K562 (cell line): Measurements from ENCODE around the gene SLC25A42. TPM values are rescaled to one million over a fixed set of nuclear protein-coding genes. Genes with fewer than 3 reads are reported as not detected.
A peak's percentile ranks its signal among the peaks of the same experiment; 100 is the strongest.

Experiments
- ADNP ChIP-seq: fragments of 200-800 bp; sonication (Bioruptor generic); IDR thresholded peaks from 2 replicates; pipeline ENCODE4 v1.6.1; 2016; ENCODE audit warnings: missing genetic modification characterization, missing compliant biosample characterization
- CCNT2 ChIP-seq: IDR thresholded peaks from 2 replicates; pipeline ENCODE4 v1.6.1; 2011; ENCODE audit warnings: borderline replicate concordance, low read depth, mild to moderate bottlenecking, moderate library complexity, mixed read lengths, low read length; ENCODE audit not compliant: insufficient read length; ENCODE audit errors: extremely low read depth
- CREB3L1 ChIP-seq: fragments of 450-650 bp; IDR thresholded peaks from 2 replicates; pipeline ENCODE4 v1.6.1; 2014; ENCODE audit warnings: low read depth, mild to moderate bottlenecking, moderate library complexity, borderline replicate concordance
- EGR1 ChIP-seq: fragments of 450-650 bp; conservative IDR thresholded peaks from 2 replicates; pipeline ENCODE4 v1.6.1; 2017; ENCODE audit warnings: mild to moderate bottlenecking
- GABPB2 ChIP-seq: fragments of 250-450 bp; sonication (Bioruptor Pico); conservative IDR thresholded peaks from 2 replicates; pipeline ENCODE4 v1.5.1; 2021; ENCODE audit warnings: mild to moderate bottlenecking
- KDM5B ChIP-seq: fragments of 200-600 bp; sonication (generic); IDR thresholded peaks from 2 replicates; pipeline ENCODE4 v1.6.1; 2012; ENCODE audit warnings: low read depth, mild to moderate bottlenecking, moderate library complexity, low read length, control low read depth, inconsistent platforms; ENCODE audit not compliant: insufficient replicate concordance
- KLF1 ChIP-seq: fragments of 450-650 bp; IDR thresholded peaks from 2 replicates; pipeline ENCODE4 v1.6.1; 2016; ENCODE audit warnings: missing genetic modification characterization, missing compliant biosample characterization
- NRF1 ChIP-seq, 2 experiments: fragments of 450-650 bp; IDR thresholded peaks in 1 of 2; conservative IDR thresholded peaks in 1 of 2; 2 replicates each; pipeline ENCODE4 v1.6.1; 2014; ENCODE audit warnings: mild to moderate bottlenecking in 2 of 2
- PKNOX1 ChIP-seq: fragments of 450-650 bp; IDR thresholded peaks from 2 replicates; pipeline ENCODE4 v1.6.1; 2016
- SRSF3 ChIP-seq: fragments of 200-400 bp; formaldehyde crosslinking; IDR thresholded peaks from 2 replicates; pipeline ENCODE4 v1.6.1; 2016; ENCODE audit warnings: mild to moderate bottlenecking, low read length, moderate library complexity; ENCODE audit not compliant: insufficient read depth
- STAG1 ChIP-seq: sonication (generic); formaldehyde crosslinking; IDR thresholded peaks from 2 replicates; pipeline ENCODE4 v1.5.0; 2020; ENCODE audit warnings: missing genetic modification reagents, borderline replicate concordance
- TEAD1 ChIP-seq, 2 experiments: fragments of 450-650 bp in 1 of 2; sonication (generic) in 1 of 2; formaldehyde crosslinking; IDR thresholded peaks; 2 replicates each; pipeline versions ENCODE4 v1.4.0 to v1.8.0; 2020 to 2022; ENCODE audit warnings: mild to moderate bottlenecking in 2 of 2, missing genetic modification reagents in 1 of 2
- ZMIZ1 ChIP-seq, 2 experiments: fragments of 150-350 bp in 1 of 2; IDR thresholded peaks; 2 replicates each; pipeline ENCODE4 v1.6.1; 2012 to 2016; ENCODE audit warnings: low read depth in 2 of 2, low read length in 2 of 2, mild to moderate bottlenecking in 1 of 2, moderate library complexity in 1 of 2
- ZNF592 ChIP-seq: fragments of 450-650 bp; IDR thresholded peaks from 2 replicates; pipeline ENCODE4 v1.6.1; 2017; ENCODE audit warnings: antibody characterized with exemption, mild to moderate bottlenecking
- polyA plus RNA-seq, 8 experiments: library from polyadenylated mRNA; depleted of rRNA in 4 of 8; stranded (reverse) in 5 of 8; unstranded in 3 of 8; fragments of >200 nt; fragmentation: Nextera tagmentation in 2 of 8; fragmentation: Illumina TruSeq in 1 of 8; extraction: Ambion mirVana in 2 of 8; extraction: Trizol in 1 of 8; gene quantifications; 2 replicates each; pipeline versions ENCODE4 v1.2.1 to v1.2.3, GENCODE V29; 2011 to 2014; ENCODE audit warnings: inconsistent platforms in 1 of 8, missing spikeins in 1 of 8
- total RNA-seq, 7 experiments: library from RNA; depleted of rRNA in 6 of 7; stranded (reverse); fragments of >200 nt in 6 of 7; fragmentation: Illumina TruSeq in 2 of 7; extraction: Trizol in 2 of 7; gene quantifications; 2 replicates each; pipeline versions ENCODE4 v1.2.1 to v1.2.3, GENCODE V29; 2011 to 2021; ENCODE audit warnings: low replicate concordance in 1 of 7

Gene SLC25A42
- total and polyA plus RNA-seq, 9 of the 15 experiments (the other 6 are each of a cell fraction or from before 2014, with no cell fraction given) = 0.59 to 32.2 (median 14.1) TPM

GRCh38 chr19:19033426-19034203 is 30.2 kb upstream of the SLC25A42 start, which contains the start of the genes ARMC6 and SUGP2 (continued):
- TF ChIP-seq SRSF3 = no peak
- peak in 1 of 2 experiments; percentile 46; a peak in 2 of 4 replicates for TF ChIP-seq TEAD1 (CRISPR knock-in tag; IDR thresholded peaks at IDR 0.05)
- peak; percentile 99 for TF ChIP-seq NRF1 (conservative IDR thresholded peaks at IDR 0.05 in 1 of 2, IDR thresholded peaks at IDR 0.05 in 1 of 2)
- TF ChIP-seq ZNF592 = peak; percentile 64; the same call in 1 of the 2 replicates
- TF ChIP-seq ZMIZ1 (IDR thresholded peaks at IDR 0.05; ENCODE audit: low read depth in 2 of 2, low read length in 2 of 2) = 0 out of 4 replicates have a peak, but pooled peaks of 1 of the 2 experiments have one; percentile 7
- TF ChIP-seq GABPB2 (CRISPR knock-in tag) = no peak
- no peak for TF ChIP-seq STAG1
- TF ChIP-seq ADNP (tag) = no peak
- no peak for TF ChIP-seq PKNOX1
- peak; percentile 78 for TF ChIP-seq CREB3L1
- 0 out of 2 replicates have a peak, but pooled peaks have one; percentile 27 for TF ChIP-seq EGR1
- peak; percentile 19 for TF ChIP-seq CCNT2
- TF ChIP-seq KLF1 (tag) = peak; percentile 61; the same call in 1 of the 2 replicates
- TF ChIP-seq KDM5B = peak; percentile 7
